22Rv1 (cell line): ENCODE measurements around the gene RHOD.

Experiments
- ZFX ChIP-seq: fragments of 450-650 bp; IDR thresholded peaks from 2 replicates; pipeline ENCODE4 v1.6.1; 2017; ENCODE audit warnings: antibody characterized with exemption, borderline replicate concordance
- TF ChIP-seq, protein P1 (sequence below): fragments of 450-650 bp; IDR thresholded peaks from 2 replicates; pipeline ENCODE4 v1.5.1; 2017; ENCODE audit warnings: mild to moderate bottlenecking

DNA sequence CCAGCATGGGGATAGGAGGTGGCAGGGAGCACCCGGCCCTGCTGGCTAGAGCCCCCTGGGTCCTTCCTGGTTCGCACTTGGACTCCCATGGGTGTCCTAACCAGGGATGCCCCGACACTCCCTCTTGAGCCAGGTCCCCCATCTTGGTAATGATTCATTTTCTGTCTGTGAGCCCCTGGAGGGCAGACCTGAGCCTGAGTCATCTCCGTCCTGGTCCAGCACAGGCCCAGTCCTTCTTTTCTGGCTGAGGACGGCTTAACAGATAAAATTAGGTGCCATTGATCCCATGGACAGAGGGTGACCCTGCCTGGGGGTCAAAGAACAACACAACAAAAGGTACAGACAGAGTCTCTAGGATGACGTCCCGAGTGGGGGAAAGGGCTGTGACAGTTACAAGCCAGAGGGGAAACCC lies 3.5 kb downstream of the RHOD start:
- TF ChIP-seq, protein P1, sequence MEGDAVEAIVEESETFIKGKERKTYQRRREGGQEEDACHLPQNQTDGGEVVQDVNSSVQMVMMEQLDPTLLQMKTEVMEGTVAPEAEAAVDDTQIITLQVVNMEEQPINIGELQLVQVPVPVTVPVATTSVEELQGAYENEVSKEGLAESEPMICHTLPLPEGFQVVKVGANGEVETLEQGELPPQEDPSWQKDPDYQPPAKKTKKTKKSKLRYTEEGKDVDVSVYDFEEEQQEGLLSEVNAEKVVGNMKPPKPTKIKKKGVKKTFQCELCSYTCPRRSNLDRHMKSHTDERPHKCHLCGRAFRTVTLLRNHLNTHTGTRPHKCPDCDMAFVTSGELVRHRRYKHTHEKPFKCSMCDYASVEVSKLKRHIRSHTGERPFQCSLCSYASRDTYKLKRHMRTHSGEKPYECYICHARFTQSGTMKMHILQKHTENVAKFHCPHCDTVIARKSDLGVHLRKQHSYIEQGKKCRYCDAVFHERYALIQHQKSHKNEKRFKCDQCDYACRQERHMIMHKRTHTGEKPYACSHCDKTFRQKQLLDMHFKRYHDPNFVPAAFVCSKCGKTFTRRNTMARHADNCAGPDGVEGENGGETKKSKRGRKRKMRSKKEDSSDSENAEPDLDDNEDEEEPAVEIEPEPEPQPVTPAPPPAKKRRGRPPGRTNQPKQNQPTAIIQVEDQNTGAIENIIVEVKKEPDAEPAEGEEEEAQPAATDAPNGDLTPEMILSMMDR = no peak
- no peak for TF ChIP-seq ZFX
